ENCODE results near the gene ARHGAP42. TPM values are rescaled to one million over a fixed set of nuclear protein-coding genes. Genes with fewer than 3 reads are reported as not detected.

Gene ARHGAP42
- total RNA-seq, 4 donors from 2014 or later: 21.8 to 55.7 (median 35.9) TPM

DNA sequence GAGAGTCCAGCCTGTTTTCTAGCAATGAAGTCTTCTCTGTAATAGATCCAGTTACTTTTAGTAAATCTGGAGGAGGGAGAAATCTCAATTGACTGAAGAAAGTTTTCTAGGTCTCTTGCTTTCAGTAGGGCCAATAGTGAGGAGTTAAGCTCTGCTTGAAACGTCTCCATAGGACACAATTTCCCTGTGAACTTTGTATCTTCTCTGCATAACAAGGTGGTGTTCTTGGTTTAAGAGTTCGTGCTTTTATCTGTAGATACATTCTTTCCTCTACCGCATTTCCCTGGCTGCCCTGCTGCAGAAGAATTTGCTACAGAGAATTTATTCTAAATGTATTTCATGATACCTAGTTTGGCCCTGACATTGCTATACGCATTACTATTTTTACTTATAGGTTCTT, 183.1 kb downstream of the ARHGAP42 start:
- Histone ChIP-seq H3K9me3 (no peaks in the 10 kb centered on the region), H3K27ac (no peak overlapping the region), H3K4me3 (replicated peaks in 1 of 3) (no peak overlapping the region), H3K36me3 (no peaks in the 10 kb centered on the region), H3K27me3 (no peaks in the 10 kb centered on the region), H3K4me1 (peaks cover 4 to 12% of the 10 kb centered on the region in 2 donors)
- no peak for DNase-seq
- TF ChIP-seq, protein P1, sequence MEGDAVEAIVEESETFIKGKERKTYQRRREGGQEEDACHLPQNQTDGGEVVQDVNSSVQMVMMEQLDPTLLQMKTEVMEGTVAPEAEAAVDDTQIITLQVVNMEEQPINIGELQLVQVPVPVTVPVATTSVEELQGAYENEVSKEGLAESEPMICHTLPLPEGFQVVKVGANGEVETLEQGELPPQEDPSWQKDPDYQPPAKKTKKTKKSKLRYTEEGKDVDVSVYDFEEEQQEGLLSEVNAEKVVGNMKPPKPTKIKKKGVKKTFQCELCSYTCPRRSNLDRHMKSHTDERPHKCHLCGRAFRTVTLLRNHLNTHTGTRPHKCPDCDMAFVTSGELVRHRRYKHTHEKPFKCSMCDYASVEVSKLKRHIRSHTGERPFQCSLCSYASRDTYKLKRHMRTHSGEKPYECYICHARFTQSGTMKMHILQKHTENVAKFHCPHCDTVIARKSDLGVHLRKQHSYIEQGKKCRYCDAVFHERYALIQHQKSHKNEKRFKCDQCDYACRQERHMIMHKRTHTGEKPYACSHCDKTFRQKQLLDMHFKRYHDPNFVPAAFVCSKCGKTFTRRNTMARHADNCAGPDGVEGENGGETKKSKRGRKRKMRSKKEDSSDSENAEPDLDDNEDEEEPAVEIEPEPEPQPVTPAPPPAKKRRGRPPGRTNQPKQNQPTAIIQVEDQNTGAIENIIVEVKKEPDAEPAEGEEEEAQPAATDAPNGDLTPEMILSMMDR (IDR thresholded peaks at IDR 0.05): no peak
- no peak for TF ChIP-seq POLR2A (IDR thresholded peaks at IDR 0.05)
- 90 to 92% methylated on average over 4 of the region's 4 CpGs for WGBS, 2 donors
- intact Hi-C loops (cut with DNase I): no loop called here

DNA sequence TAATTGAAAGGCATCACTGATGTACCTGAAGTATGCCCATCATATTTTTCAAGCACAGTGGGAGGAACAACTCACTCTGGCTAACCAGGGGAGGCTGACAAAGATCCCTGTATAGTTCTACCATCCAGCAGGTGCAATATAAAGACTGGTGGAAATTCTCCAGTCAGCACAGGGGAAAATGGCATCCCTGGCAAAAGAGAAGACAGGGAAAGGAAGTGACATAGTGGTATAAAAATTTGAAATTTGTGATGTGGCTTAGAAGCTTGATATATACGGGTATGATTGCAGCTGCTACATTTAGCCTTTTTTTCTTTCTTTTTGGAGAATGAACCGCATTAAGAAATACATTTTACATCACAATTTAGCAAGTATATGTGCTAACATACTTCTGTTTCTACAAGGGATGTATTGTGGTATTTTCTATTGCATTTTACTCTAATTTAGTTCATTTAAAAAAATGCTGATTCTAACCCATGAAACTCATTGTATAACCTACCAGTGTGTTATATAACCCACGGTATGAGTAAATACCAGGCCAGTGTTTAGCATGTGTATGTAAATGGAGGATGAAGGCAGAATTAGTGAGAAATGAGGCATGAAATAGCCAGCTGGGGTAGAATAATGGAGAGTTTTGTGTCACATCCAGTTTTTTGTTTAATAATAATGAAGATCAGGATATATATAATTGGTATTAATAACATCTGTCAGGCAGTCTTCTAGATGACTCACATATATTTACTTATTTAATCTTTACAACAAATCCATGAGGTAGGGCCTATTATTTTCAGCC, 186.1 kb downstream of the ARHGAP42 start:
- no peak overlapping the region for H3K27ac ChIP-seq
- DNase-seq: no peak
- TF ChIP-seq POLR2A (IDR thresholded peaks at IDR 0.05): no peak
- TF ChIP-seq, protein P1 (IDR thresholded peaks at IDR 0.05): no peak
- H3K4me3 ChIP-seq (replicated peaks in 1 of 3): no peak overlapping the region
- intact Hi-C loops (cut with DNase I): no loop called here
- H3K36me3 ChIP-seq: no peaks in the 10 kb centered on the region
- 92 to 93% methylated on average over 3 of the region's 3 CpGs for WGBS, 2 donors
- H3K4me1 ChIP-seq: peaks cover 0 to 5% of the 10 kb centered on the region in 2 donors
- H3K27me3 ChIP-seq: no peaks in the 10 kb centered on the region
- no peaks in the 10 kb centered on the region for H3K9me3 ChIP-seq

DNA sequence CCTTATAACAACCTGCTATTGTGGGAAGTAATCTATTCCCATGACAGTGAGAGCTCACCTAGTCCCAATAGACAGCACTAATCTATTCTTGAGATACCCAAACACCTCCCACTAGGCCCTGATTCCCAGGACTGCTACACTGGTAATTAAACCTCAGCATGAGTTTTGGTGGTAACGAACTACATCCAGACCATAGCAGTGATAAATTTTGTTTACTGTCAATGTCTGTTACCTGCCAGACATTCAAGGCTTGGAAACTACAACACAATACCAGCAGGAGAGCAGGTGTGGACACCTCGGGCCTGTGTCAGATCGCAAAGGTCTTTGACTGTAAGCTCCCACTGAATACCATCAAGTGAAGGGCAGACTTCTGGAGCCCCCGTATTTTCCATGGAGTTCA, 187.1 kb downstream of the ARHGAP42 start:
- TF ChIP-seq, protein P1 (IDR thresholded peaks at IDR 0.05): no peak
- TF ChIP-seq POLR2A (IDR thresholded peaks at IDR 0.05): no peak
- H3K9me3 ChIP-seq: no peaks in the 10 kb centered on the region
- H3K27me3 ChIP-seq: no peaks in the 10 kb centered on the region
- intact Hi-C loops (cut with DNase I): no loop called here
- no peak for DNase-seq
- peaks cover 0 to 5% of the 10 kb centered on the region in 2 donors for H3K4me1 ChIP-seq
- no peaks in the 10 kb centered on the region for H3K36me3 ChIP-seq
- no peak overlapping the region for H3K27ac ChIP-seq
- H3K4me3 ChIP-seq (replicated peaks in 1 of 3): no peak overlapping the region
- 89 to 90% methylated on average over 4 of the region's 4 CpGs for WGBS, 2 donors

DNA sequence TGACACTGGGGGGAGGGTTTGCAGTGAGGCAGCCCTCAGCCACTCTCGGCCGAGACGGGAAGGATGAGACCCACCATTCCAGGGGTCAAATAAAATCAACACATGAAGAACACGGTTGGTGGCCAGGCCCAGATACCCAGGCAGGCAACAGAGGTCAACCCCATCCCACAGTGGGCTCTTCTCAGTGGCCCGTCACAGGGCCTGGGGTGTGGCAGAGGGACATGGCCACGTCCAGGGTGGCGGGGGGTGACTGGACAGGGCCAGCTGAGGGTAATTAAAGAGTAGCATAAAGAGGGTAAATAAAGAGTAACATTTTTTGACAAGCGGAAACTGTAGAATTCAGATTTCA, 188.4 kb downstream of the ARHGAP42 start:
- Histone ChIP-seq H3K36me3 (no peaks in the 10 kb centered on the region), H3K4me3 (replicated peaks in 1 of 3) (no peak overlapping the region), H3K9me3 (no peaks in the 10 kb centered on the region), H3K27me3 (no peaks in the 10 kb centered on the region), H3K4me1 (peaks cover 0 to 5% of the 10 kb centered on the region in 2 donors), H3K27ac (no peak overlapping the region)
- no peak for TF ChIP-seq POLR2A (IDR thresholded peaks at IDR 0.05)
- TF ChIP-seq, protein P1 (IDR thresholded peaks at IDR 0.05): no peak
- 92 to 98% methylated on average over 8 of the region's 8 CpGs for WGBS, 2 donors
- intact Hi-C loops (cut with DNase I): no loop called here
- DNase-seq: no peak

DNA sequence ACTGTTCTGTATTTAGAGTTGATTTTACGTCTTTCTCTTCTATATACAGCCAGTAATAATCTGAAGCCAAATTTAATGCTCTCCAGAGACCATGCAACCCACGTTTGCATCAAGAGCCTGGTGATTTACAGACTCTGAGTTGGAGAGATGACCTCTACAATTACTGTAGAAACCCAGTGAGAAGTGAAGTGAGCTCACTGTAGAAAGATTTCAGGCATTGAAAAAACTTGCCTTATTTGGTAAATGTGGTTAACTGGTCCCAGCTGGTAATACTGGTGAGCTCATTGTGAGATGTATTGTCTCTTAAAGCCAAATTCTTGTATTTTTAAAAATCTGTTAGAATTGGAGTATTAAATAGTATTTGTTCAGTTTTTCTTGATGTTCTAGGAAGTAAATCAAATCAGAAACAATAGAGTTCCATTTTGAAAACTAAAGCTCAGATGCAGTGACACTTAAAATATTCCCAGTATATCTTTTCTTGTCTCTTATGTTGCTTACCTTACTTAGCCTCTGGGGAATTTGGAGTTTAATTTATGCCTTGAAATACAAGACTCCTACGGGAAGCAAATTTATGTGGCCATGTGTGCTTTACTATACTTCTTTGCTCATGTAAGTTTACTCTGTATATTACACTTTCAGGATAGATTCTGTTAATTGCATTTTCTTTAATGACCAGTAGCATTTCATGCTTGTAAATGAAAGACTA, 189.9 kb downstream of the ARHGAP42 start:
- intact Hi-C loops (cut with DNase I): no loop called here
- Histone ChIP-seq H3K36me3 (no peaks in the 10 kb centered on the region), H3K27ac (no peak overlapping the region), H3K9me3 (no peaks in the 10 kb centered on the region), H3K27me3 (no peaks in the 10 kb centered on the region), H3K4me1 (peaks cover 0 to 5% of the 10 kb centered on the region in 2 donors), H3K4me3 (replicated peaks in 1 of 3) (no peak overlapping the region)
- TF ChIP-seq, protein P1 (IDR thresholded peaks at IDR 0.05): no peak
- TF ChIP-seq POLR2A (IDR thresholded peaks at IDR 0.05): no peak
- WGBS, 2 donors: 55 to 65% methylated on average over 3 of the region's 3 CpGs
- no peak for DNase-seq
